ENCODE data around the gene ACER2.

DNA sequence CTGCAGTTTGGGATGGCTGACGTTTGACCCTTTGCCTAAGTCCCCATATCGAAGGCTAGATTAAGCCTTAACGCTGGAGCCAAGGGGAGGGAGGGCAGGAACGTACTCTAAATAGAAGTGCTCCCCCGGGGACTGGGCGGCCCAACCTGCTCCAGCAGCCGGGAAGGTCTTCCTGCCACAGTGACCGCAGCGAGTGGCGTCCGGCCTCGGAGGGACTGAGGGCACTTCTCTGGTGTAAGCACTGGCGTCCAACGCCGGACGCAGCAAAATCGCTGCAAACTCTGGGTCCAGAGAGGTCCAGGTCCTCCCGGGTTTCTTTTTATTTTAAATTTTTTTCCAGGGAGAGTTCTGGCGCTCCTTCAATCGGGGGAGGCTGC, 505 bp upstream of the ACER2 start:
- TF ChIP-seq FOS (IDR thresholded peaks at IDR 0.05; ENCODE audit: low read depth, low read length), result no peak
- TF ChIP-seq, protein P1, sequence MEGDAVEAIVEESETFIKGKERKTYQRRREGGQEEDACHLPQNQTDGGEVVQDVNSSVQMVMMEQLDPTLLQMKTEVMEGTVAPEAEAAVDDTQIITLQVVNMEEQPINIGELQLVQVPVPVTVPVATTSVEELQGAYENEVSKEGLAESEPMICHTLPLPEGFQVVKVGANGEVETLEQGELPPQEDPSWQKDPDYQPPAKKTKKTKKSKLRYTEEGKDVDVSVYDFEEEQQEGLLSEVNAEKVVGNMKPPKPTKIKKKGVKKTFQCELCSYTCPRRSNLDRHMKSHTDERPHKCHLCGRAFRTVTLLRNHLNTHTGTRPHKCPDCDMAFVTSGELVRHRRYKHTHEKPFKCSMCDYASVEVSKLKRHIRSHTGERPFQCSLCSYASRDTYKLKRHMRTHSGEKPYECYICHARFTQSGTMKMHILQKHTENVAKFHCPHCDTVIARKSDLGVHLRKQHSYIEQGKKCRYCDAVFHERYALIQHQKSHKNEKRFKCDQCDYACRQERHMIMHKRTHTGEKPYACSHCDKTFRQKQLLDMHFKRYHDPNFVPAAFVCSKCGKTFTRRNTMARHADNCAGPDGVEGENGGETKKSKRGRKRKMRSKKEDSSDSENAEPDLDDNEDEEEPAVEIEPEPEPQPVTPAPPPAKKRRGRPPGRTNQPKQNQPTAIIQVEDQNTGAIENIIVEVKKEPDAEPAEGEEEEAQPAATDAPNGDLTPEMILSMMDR (conservative IDR thresholded peaks at IDR 0.05; ENCODE audit: low read depth, low read length), result no peak
- TF ChIP-seq MAFK (IDR thresholded peaks at IDR 0.05; ENCODE audit: low read depth, low read length), result no peak
- no peak for TF ChIP-seq POLR2A (IDR thresholded peaks at IDR 0.05; ENCODE audit: low read depth, low read length)
- no peak for TF ChIP-seq CEBPB (IDR thresholded peaks at IDR 0.05; ENCODE audit: low read depth, low read length)
- TF ChIP-seq RFX5 (IDR thresholded peaks at IDR 0.05; ENCODE audit: low read depth, low read length), result no peak
- TF ChIP-seq NFE2L2 (IDR thresholded peaks at IDR 0.05; ENCODE audit: low read depth, low read length), result no peak
- no peak for TF ChIP-seq CHD1 (IDR thresholded peaks at IDR 0.05; ENCODE audit: low read depth, low read length)
- TF ChIP-seq, protein P2, sequence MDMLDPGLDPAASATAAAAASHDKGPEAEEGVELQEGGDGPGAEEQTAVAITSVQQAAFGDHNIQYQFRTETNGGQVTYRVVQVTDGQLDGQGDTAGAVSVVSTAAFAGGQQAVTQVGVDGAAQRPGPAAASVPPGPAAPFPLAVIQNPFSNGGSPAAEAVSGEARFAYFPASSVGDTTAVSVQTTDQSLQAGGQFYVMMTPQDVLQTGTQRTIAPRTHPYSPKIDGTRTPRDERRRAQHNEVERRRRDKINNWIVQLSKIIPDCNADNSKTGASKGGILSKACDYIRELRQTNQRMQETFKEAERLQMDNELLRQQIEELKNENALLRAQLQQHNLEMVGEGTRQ (IDR thresholded peaks at IDR 0.05; ENCODE audit: low read depth, low read length), result no peak
- TF ChIP-seq RCOR1 (IDR thresholded peaks at IDR 0.05; ENCODE audit: insufficient replicate concordance, low read length), result no peak
- TF ChIP-seq MXI1 (IDR thresholded peaks at IDR 0.05; ENCODE audit: borderline replicate concordance, low read depth, low read length), result no peak
- no peak for TF ChIP-seq RAD21 (IDR thresholded peaks at IDR 0.05; ENCODE audit: low read length)
- TF ChIP-seq, protein P3, sequence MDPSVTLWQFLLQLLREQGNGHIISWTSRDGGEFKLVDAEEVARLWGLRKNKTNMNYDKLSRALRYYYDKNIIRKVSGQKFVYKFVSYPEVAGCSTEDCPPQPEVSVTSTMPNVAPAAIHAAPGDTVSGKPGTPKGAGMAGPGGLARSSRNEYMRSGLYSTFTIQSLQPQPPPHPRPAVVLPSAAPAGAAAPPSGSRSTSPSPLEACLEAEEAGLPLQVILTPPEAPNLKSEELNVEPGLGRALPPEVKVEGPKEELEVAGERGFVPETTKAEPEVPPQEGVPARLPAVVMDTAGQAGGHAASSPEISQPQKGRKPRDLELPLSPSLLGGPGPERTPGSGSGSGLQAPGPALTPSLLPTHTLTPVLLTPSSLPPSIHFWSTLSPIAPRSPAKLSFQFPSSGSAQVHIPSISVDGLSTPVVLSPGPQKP (IDR thresholded peaks at IDR 0.05; ENCODE audit: borderline replicate concordance, low read depth, low read length), result no peak
